ENCODE data around the gene EEF1AKMT1.

GRCh38 chr13:20787180-20787579 lies 13.4 kb upstream of the EEF1AKMT1 start:
- TF ChIP-seq, protein P1, sequence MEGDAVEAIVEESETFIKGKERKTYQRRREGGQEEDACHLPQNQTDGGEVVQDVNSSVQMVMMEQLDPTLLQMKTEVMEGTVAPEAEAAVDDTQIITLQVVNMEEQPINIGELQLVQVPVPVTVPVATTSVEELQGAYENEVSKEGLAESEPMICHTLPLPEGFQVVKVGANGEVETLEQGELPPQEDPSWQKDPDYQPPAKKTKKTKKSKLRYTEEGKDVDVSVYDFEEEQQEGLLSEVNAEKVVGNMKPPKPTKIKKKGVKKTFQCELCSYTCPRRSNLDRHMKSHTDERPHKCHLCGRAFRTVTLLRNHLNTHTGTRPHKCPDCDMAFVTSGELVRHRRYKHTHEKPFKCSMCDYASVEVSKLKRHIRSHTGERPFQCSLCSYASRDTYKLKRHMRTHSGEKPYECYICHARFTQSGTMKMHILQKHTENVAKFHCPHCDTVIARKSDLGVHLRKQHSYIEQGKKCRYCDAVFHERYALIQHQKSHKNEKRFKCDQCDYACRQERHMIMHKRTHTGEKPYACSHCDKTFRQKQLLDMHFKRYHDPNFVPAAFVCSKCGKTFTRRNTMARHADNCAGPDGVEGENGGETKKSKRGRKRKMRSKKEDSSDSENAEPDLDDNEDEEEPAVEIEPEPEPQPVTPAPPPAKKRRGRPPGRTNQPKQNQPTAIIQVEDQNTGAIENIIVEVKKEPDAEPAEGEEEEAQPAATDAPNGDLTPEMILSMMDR (IDR thresholded peaks at IDR 0.05) = no peak
- no peak for TF ChIP-seq POLR2A (IDR thresholded peaks at IDR 0.05)

Data from uterus (tissue), 2 donors.